ENCODE results near the gene EEF1A1. TPM values are rescaled to one million over a fixed set of nuclear protein-coding genes. Genes with fewer than 3 reads are reported as not detected.
"Not testable (repeated sequence)": the region's sequence is repeated elsewhere in the genome, so short reads cannot be mapped to it uniquely, and the experiment has no call there.

EEF1A1 gene
- total RNA-seq, 3 donors from 2014 or later, result 12,629 to 16,405 (median 13,038) TPM

DNA sequence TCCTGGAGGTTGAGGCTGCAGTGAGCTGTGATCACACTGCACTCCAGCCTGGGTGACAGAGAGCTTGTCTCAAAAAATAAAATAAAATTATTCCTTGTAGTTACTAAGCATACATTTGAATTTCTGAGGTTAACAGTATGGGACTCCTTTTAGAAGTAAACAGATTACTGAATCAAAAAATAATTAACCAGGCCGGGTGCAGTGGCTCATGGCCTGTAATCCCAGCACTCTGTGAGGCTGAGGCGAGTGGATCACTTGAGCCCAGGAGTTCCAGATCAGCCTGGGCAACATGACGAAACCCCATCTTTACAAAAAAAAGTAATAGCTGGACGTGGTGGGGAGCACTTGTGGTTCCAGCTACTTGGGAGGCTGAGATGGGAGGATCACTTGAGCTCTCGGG lies 22.1 kb upstream of the EEF1A1 start:
- TF ChIP-seq POLR2A (IDR thresholded peaks at IDR 0.05), result no peak
- TF ChIP-seq, protein P1, sequence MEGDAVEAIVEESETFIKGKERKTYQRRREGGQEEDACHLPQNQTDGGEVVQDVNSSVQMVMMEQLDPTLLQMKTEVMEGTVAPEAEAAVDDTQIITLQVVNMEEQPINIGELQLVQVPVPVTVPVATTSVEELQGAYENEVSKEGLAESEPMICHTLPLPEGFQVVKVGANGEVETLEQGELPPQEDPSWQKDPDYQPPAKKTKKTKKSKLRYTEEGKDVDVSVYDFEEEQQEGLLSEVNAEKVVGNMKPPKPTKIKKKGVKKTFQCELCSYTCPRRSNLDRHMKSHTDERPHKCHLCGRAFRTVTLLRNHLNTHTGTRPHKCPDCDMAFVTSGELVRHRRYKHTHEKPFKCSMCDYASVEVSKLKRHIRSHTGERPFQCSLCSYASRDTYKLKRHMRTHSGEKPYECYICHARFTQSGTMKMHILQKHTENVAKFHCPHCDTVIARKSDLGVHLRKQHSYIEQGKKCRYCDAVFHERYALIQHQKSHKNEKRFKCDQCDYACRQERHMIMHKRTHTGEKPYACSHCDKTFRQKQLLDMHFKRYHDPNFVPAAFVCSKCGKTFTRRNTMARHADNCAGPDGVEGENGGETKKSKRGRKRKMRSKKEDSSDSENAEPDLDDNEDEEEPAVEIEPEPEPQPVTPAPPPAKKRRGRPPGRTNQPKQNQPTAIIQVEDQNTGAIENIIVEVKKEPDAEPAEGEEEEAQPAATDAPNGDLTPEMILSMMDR (IDR thresholded peaks at IDR 0.05), result no peak
- TF ChIP-seq POLR2AphosphoS5 (IDR thresholded peaks at IDR 0.05), result no peak
- H3K4me1 ChIP-seq, result no peaks in the 10 kb centered on the region
- no peaks in the 10 kb centered on the region for H3K36me3 ChIP-seq
- no peaks in the 10 kb centered on the region for H3K9me3 ChIP-seq
- no peaks in the 10 kb centered on the region for H3K27me3 ChIP-seq
- no peak overlapping the region for H3K27ac ChIP-seq
- no peak overlapping the region for H3K4me3 ChIP-seq
- intact Hi-C loops (cut with DNase I; ENCODE audit: low total_unique reads), result no loop called here
- DNase-seq (ENCODE audit: low spot score in 2 of 2), result no peak

DNA sequence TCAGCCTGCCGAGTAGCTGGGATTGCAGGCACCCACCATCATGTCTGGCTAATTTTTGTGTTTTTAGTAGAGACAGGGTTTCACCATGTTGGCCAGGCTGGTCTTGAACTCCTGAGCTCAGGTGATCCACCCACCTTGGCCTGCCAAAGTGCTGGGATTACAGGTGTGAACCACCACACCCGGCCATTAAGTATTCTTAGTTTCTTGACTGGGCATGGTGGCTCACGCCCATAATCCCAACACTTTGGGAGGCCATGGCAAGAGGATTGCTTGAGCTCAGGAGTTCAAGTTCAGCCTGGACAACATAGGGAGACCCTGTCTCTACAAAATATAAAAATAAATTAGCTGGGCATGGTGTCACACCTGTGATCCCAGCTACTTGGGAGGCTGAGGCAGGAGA lies 21.6 kb upstream of the EEF1A1 start:
- H3K27ac ChIP-seq; H3K36me3 ChIP-seq; DNase-seq (ENCODE audit: low spot score in 2 of 2); H3K9me3 ChIP-seq; H3K4me3 ChIP-seq; intact Hi-C loops (cut with DNase I; ENCODE audit: low total_unique reads); H3K4me1 ChIP-seq; H3K27me3 ChIP-seq: not testable (repeated sequence)

DNA sequence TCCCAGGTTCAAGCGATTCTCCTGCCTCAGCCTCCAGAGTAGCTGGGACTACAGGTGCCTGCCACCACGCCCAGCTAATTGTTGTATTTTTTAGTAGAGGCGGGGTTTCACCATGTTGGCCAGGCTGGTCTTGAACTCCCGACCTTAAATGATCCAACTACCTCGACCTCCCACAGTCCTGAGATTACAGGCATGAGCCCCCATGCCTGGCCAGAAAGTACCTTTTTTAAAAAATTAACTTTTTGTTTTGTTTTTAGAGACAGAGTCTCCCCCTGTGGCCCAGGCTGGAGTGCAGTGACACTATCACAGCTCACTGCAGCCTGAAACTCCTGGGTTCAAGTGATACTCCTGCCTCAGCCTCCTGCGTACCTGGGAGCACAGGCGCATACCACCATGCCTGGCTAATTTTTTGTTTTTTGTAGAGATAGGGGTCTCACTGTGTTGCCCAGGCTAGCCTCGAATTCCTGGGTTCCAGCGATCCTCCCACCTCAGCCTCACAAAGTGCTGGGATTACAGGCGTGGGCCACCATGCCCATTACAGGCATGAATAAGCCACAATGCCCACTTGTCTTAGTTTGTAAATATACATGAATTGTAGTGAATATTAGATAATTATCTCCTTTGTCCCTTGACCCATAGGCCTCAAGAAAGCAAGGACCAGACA lies 17.4 kb upstream of the EEF1A1 start:
- H3K4me1 ChIP-seq, result no peaks in the 10 kb centered on the region
- H3K27ac ChIP-seq, result no peak overlapping the region
- TF ChIP-seq POLR2AphosphoS5 (IDR thresholded peaks at IDR 0.05) (no peak), POLR2A (IDR thresholded peaks at IDR 0.05) (no peak)
- TF ChIP-seq, protein P1 (IDR thresholded peaks at IDR 0.05), result no peak
- no peak overlapping the region for H3K4me3 ChIP-seq
- H3K9me3 ChIP-seq, result no peaks in the 10 kb centered on the region
- intact Hi-C loops (cut with DNase I; ENCODE audit: low total_unique reads), result no loop called here
- no peak for DNase-seq (ENCODE audit: low spot score in 2 of 2)
- no peaks in the 10 kb centered on the region for H3K27me3 ChIP-seq
- no peaks in the 10 kb centered on the region for H3K36me3 ChIP-seq

DNA sequence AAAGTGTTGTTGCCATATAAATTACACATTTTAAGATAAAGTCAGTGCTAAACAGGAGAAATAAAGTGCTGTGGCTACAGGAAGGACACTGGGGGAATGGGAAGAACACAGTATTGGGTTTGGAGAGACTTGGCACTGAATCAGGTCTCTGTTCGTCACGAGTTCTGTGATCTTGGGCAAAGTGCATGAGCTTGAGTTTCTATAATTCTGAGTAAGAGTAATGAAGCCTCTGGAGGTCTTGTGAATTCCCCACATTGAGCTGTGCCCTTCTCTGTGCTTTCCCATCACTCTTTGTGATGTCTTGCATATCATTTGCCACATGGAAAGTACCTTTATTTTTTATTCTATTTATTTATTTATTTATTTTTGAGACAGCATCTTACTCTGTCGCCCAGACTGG lies 16.8 kb upstream of the EEF1A1 start:
- Histone ChIP-seq H3K4me1 (no peaks in the 10 kb centered on the region), H3K27me3 (no peaks in the 10 kb centered on the region), H3K27ac (no peak overlapping the region), H3K9me3 (no peaks in the 10 kb centered on the region), H3K36me3 (no peaks in the 10 kb centered on the region), H3K4me3 (no peak overlapping the region)
- TF ChIP-seq, protein P1 (IDR thresholded peaks at IDR 0.05), result no peak
- TF ChIP-seq POLR2A (IDR thresholded peaks at IDR 0.05) (no peak), POLR2AphosphoS5 (IDR thresholded peaks at IDR 0.05) (no peak)
- no peak for DNase-seq (ENCODE audit: low spot score in 2 of 2)
- intact Hi-C loops (cut with DNase I; ENCODE audit: low total_unique reads), result no loop called here

DNA sequence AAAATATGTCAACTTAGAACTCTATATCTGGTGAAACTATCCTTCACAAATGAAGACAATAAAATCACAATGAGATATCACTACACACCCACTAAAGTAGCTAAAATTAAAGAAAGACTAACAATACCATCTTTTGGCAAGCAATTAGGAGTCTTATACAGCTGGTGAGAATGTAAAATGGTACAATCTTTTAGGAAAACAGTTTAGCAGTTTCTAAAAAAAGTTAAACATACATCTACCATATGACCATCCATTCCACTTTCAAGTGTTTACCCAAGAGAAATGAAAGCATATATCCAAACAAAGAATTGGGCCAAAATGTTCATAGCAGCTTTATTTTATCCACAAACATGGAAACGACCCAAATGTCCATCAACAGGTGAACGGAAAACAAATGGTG lies 13.8 kb upstream of the EEF1A1 start:
- no peak for DNase-seq (ENCODE audit: low spot score in 2 of 2)
- Histone ChIP-seq H3K4me3 (no peak overlapping the region), H3K36me3 (no peaks in the 10 kb centered on the region), H3K27me3 (no peaks in the 10 kb centered on the region), H3K9me3 (no peaks in the 10 kb centered on the region), H3K4me1 (no peaks in the 10 kb centered on the region), H3K27ac (no peak overlapping the region)
- TF ChIP-seq POLR2AphosphoS5 (IDR thresholded peaks at IDR 0.05), result no peak
- TF ChIP-seq, protein P1 (IDR thresholded peaks at IDR 0.05), result no peak
- no peak for TF ChIP-seq POLR2A (IDR thresholded peaks at IDR 0.05)
- intact Hi-C loops (cut with DNase I; ENCODE audit: low total_unique reads), result no loop called here

DNA sequence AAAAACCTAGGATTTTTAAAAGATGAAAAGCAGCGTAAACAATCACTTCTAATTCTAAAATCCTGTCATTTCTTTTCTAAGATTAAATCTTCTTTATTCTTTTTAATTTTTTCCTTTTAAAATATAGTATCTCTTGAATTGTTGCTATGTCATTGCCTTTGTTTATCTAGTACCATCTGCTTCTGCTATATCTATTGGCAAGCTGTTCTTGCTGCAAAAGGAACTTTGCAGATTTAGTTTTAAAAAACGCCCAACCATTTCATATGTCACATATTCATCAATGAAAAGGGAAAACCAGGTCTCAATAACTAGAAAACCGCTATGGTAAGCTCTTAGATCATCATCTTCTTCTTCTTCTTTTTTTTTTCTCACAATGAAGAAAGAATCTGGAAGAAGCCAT lies 11.5 kb upstream of the EEF1A1 start:
- no peaks in the 10 kb centered on the region for H3K27me3 ChIP-seq
- no peak for DNase-seq (ENCODE audit: low spot score in 2 of 2)
- no peaks in the 10 kb centered on the region for H3K9me3 ChIP-seq
- H3K4me3 ChIP-seq, result no peak overlapping the region
- TF ChIP-seq POLR2AphosphoS5 (IDR thresholded peaks at IDR 0.05), result no peak
- no peak for TF ChIP-seq POLR2A (IDR thresholded peaks at IDR 0.05)
- TF ChIP-seq, protein P1 (IDR thresholded peaks at IDR 0.05), result no peak
- H3K4me1 ChIP-seq, result no peaks in the 10 kb centered on the region
- H3K36me3 ChIP-seq, result no peaks in the 10 kb centered on the region
- H3K27ac ChIP-seq, result no peak overlapping the region
- intact Hi-C loops (cut with DNase I; ENCODE audit: low total_unique reads), result no loop called here

Measured in breast epithelium (tissue), 4 donors.